ENCODE results near the gene MRM1.
A peak's percentile ranks its signal among the peaks of the same experiment; 100 is the strongest.

MRM1 gene, protein sequence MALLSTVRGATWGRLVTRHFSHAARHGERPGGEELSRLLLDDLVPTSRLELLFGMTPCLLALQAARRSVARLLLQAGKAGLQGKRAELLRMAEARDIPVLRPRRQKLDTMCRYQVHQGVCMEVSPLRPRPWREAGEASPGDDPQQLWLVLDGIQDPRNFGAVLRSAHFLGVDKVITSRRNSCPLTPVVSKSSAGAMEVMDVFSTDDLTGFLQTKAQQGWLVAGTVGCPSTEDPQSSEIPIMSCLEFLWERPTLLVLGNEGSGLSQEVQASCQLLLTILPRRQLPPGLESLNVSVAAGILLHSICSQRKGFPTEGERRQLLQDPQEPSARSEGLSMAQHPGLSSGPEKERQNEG

DNA sequence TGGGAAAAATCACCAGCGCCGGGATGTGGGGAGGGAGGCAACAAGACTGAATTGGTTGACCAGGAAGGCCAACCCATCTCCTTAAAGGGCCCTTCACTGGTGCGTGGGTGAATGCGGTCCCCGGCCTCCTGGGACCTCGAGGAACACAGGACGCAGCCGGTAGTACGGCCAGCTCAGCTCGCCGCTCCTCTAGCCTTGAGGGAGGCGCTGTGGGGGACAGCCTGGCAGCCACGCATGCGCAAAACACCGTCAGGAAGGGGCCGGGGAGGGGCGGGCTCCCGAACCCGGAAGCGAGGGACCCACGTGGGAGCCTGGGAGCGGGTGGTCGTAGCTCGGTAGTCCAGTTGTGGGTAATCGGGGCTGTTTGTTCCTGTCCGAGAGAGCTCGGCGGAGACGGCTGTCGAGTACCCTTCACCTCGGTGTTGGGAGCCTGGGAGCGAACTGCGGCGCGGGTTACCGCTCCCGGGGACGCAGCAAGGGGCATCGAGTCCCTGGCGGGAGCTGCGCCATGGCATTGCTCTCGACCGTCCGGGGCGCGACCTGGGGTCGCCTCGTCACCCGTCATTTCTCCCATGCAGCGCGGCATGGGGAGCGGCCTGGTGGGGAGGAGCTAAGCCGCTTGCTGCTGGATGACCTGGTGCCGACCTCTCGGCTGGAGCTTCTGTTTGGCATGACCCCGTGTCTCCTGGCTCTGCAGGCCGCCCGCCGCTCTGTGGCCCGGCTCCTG lies at the start of gene MRM1:
MRM1 (plus strand) TSS at position 281 of the 727 bp plus-strand sequence; CDS start at position 509, 228 bp downstream.
- Histone ChIP-seq H3K9me3 (ENCODE audit: control insufficient read depth, insufficient read depth, low read length) (no peaks in the 10 kb centered on the region), H3K36me3 (ENCODE audit: control insufficient read depth, insufficient read depth, low read length) (0 out of 2 replicates have a peak, but pooled peaks cover 7% of the 10 kb centered on the region), H3K27ac (ENCODE audit: low read length) (no peak within 1 kb of the TSS), H3K4me1 (ENCODE audit: control insufficient read depth, insufficient read depth, low read length) (0 out of 2 replicates have a peak, but pooled peaks cover 2% of the 10 kb centered on the region), H3K4me3 (ENCODE audit: low read length) (peak within 1 kb of the TSS; percentile 70), H3K27me3 (ENCODE audit: control insufficient read depth, insufficient read depth, low read length) (no peaks in the 10 kb centered on the region)
- DNase-seq (ENCODE audit: low read depth, low spot score): no peak
- no CpG with 5 or more reads among the region's 60 CpGs for WGBS (ENCODE audit: insufficient coverage, insufficient read length)

- Histone ChIP-seq H3K4me1 (ENCODE audit: control insufficient read depth, insufficient read depth, low read length) (no peaks in the 10 kb centered on the region), H3K9me3 (ENCODE audit: control insufficient read depth, insufficient read depth, low read length) (no peaks in the 10 kb centered on the region), H3K27me3 (ENCODE audit: control insufficient read depth, insufficient read depth, low read length) (no peaks in the 10 kb centered on the region), H3K4me3 (ENCODE audit: low read length) (no peak overlapping the region), H3K36me3 (ENCODE audit: control insufficient read depth, insufficient read depth, low read length) (peaks cover 7% of the 10 kb centered on the region; the same call in 1 of the 2 replicates), H3K27ac (ENCODE audit: low read length) (no peak overlapping the region)
- no CpG with 5 or more reads among the region's 3 CpGs for WGBS (ENCODE audit: insufficient coverage, insufficient read length)
- DNase-seq (ENCODE audit: low read depth, low spot score): no peak
These were observed 47.9 kb upstream of the MRM1 start for GRCh38 chr17:36553459-36553858.

GRCh38 chr17:36566081-36566480 lies 35.3 kb upstream of the MRM1 start:
- no peaks in the 10 kb centered on the region; the same call in 1 of the 2 replicates for H3K36me3 ChIP-seq (ENCODE audit: control insufficient read depth, insufficient read depth, low read length)
- WGBS (ENCODE audit: insufficient coverage, insufficient read length): no CpG with 5 or more reads among the region's 4 CpGs

DNA sequence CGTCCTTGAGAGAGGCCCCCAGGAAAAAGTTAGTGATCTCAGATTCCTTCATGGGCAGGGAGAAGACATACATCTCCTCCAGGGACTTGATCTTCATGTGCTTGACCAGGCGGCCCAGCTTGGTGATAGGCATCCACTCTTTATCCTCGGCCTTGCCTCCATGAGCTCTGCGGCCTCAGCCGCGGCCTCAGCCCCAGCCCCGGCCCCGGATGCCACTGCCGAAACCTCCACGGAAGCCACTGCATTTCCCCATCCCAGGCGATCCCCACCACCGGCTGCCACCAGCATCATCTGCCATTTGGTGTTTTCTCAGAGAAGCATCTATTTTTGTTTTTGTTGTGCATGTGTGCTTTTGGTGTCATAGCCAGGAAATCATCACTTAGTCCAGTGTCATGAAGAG lies 26.4 kb upstream of the MRM1 start:
- no peak for DNase-seq (ENCODE audit: low read depth, low spot score)
- Histone ChIP-seq H3K9me3 (ENCODE audit: control insufficient read depth, insufficient read depth, low read length) (no peaks in the 10 kb centered on the region), H3K4me1 (ENCODE audit: control insufficient read depth, insufficient read depth, low read length) (no peaks in the 10 kb centered on the region), H3K27ac (ENCODE audit: low read length) (no peak overlapping the region), H3K36me3 (ENCODE audit: control insufficient read depth, insufficient read depth, low read length) (peaks cover 7% of the 10 kb centered on the region; the same call in 1 of the 2 replicates), H3K27me3 (ENCODE audit: control insufficient read depth, insufficient read depth, low read length) (no peaks in the 10 kb centered on the region), H3K4me3 (ENCODE audit: low read length) (no peak overlapping the region)
- no CpG with 5 or more reads among the region's 12 CpGs for WGBS (ENCODE audit: insufficient coverage, insufficient read length)

More at GRCh38 chr17:36566081-36566480, 35.3 kb upstream of the MRM1 start:
- H3K27ac ChIP-seq (ENCODE audit: low read length): no peak overlapping the region
- H3K27me3 ChIP-seq (ENCODE audit: control insufficient read depth, insufficient read depth, low read length): no peaks in the 10 kb centered on the region
- H3K9me3 ChIP-seq (ENCODE audit: control insufficient read depth, insufficient read depth, low read length): no peaks in the 10 kb centered on the region
- no peaks in the 10 kb centered on the region for H3K4me1 ChIP-seq (ENCODE audit: control insufficient read depth, insufficient read depth, low read length)
- DNase-seq (ENCODE audit: low read depth, low spot score): no peak
- no peak overlapping the region for H3K4me3 ChIP-seq (ENCODE audit: low read length)

GRCh38 chr17:36576793-36577192 lies 24.6 kb upstream of the MRM1 start:
- no CpG with 5 or more reads among the region's 2 CpGs for WGBS (ENCODE audit: insufficient coverage, insufficient read length)
- no peaks in the 10 kb centered on the region for H3K27me3 ChIP-seq (ENCODE audit: control insufficient read depth, insufficient read depth, low read length)
- no peak overlapping the region for H3K27ac ChIP-seq (ENCODE audit: low read length)
- H3K4me3 ChIP-seq (ENCODE audit: low read length): no peak overlapping the region
- DNase-seq (ENCODE audit: low read depth, low spot score): no peak
- no peaks in the 10 kb centered on the region; the same call in 1 of the 2 replicates for H3K4me1 ChIP-seq (ENCODE audit: control insufficient read depth, insufficient read depth, low read length)
- H3K9me3 ChIP-seq (ENCODE audit: control insufficient read depth, insufficient read depth, low read length): no peaks in the 10 kb centered on the region
- H3K36me3 ChIP-seq (ENCODE audit: control insufficient read depth, insufficient read depth, low read length): peaks cover 7% of the 10 kb centered on the region; the same call in 1 of the 2 replicates

GRCh38 chr17:36578671-36579070 lies 22.7 kb upstream of the MRM1 start:
- H3K4me3 ChIP-seq (ENCODE audit: low read length): no peak overlapping the region
- WGBS (ENCODE audit: insufficient coverage, insufficient read length): no CpG with 5 or more reads among the region's 2 CpGs
- DNase-seq (ENCODE audit: low read depth, low spot score): no peak
- H3K27ac ChIP-seq (ENCODE audit: low read length): no peak overlapping the region
- H3K4me1 ChIP-seq (ENCODE audit: control insufficient read depth, insufficient read depth, low read length): no peaks in the 10 kb centered on the region; the same call in 1 of the 2 replicates
- H3K27me3 ChIP-seq (ENCODE audit: control insufficient read depth, insufficient read depth, low read length): no peaks in the 10 kb centered on the region
- peaks cover 4% of the 10 kb centered on the region; the same call in 1 of the 2 replicates for H3K36me3 ChIP-seq (ENCODE audit: control insufficient read depth, insufficient read depth, low read length)
- no peaks in the 10 kb centered on the region for H3K9me3 ChIP-seq (ENCODE audit: control insufficient read depth, insufficient read depth, low read length)

DNA sequence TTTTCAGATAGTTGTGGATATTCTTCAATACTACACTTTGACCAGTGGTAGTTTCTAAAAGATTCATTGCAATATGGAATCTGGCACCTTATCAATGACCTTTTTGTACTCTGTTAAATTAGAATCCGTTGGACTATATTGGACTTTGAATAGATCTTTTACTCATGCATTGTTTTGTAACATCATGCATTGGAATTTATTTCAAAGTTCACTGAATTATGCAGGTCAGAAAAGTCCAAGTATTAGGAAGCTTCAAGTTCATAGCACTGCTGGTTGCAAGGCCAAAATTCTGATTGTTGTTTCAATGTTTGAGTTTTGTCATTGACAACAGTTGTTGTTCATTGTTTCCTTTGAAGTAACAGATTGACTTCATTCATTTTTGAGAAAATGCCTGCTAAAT lies 17.6 kb upstream of the MRM1 start:
- Histone ChIP-seq H3K4me3 (ENCODE audit: low read length) (no peak overlapping the region), H3K36me3 (ENCODE audit: control insufficient read depth, insufficient read depth, low read length) (peaks cover 9% of the 10 kb centered on the region), H3K4me1 (ENCODE audit: control insufficient read depth, insufficient read depth, low read length) (no peaks in the 10 kb centered on the region; the same call in 1 of the 2 replicates), H3K27me3 (ENCODE audit: control insufficient read depth, insufficient read depth, low read length) (no peaks in the 10 kb centered on the region), H3K9me3 (ENCODE audit: control insufficient read depth, insufficient read depth, low read length) (no peaks in the 10 kb centered on the region), H3K27ac (ENCODE audit: low read length) (no peak overlapping the region)
- no peak for DNase-seq (ENCODE audit: low read depth, low spot score)
- WGBS (ENCODE audit: insufficient coverage, insufficient read length): no CpG with 5 or more reads among the region's 1 CpG

GRCh38 chr17:36586138-36586537 lies 15.2 kb upstream of the MRM1 start:
- no peaks in the 10 kb centered on the region for H3K9me3 ChIP-seq (ENCODE audit: control insufficient read depth, insufficient read depth, low read length)
- no peaks in the 10 kb centered on the region for H3K4me1 ChIP-seq (ENCODE audit: control insufficient read depth, insufficient read depth, low read length)
- DNase-seq (ENCODE audit: low read depth, low spot score): no peak
- H3K27ac ChIP-seq (ENCODE audit: low read length): no peak overlapping the region
- no CpG with 5 or more reads among the region's 2 CpGs for WGBS (ENCODE audit: insufficient coverage, insufficient read length)
- no peaks in the 10 kb centered on the region for H3K27me3 ChIP-seq (ENCODE audit: control insufficient read depth, insufficient read depth, low read length)
- no peak overlapping the region for H3K4me3 ChIP-seq (ENCODE audit: low read length)
- H3K36me3 ChIP-seq (ENCODE audit: control insufficient read depth, insufficient read depth, low read length): peaks cover 4% of the 10 kb centered on the region

DNA sequence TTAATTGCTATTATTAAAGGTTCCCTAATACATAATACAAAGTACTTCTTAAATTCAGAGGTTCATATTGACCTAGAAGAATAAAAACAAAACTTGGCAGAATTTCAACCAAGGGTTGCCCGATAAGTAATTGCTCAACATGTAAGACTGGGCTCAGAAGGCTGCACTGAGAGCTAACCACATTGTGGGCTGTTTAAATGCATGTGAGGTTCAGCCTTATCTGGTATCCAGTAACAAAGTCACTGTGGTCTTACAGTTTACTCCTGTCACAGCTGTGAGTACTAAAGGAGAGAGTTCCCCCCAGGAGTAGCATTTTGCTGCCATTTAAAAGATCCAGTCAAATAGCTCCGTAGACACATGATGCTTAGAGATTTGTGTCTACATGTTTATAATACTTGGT lies 11.3 kb upstream of the MRM1 start:
- Histone ChIP-seq H3K9me3 (ENCODE audit: control insufficient read depth, insufficient read depth, low read length) (no peaks in the 10 kb centered on the region), H3K4me3 (ENCODE audit: low read length) (no peak overlapping the region), H3K4me1 (ENCODE audit: control insufficient read depth, insufficient read depth, low read length) (peaks cover 2% of the 10 kb centered on the region; the same call in 1 of the 2 replicates), H3K27ac (ENCODE audit: low read length) (no peak overlapping the region), H3K36me3 (ENCODE audit: control insufficient read depth, insufficient read depth, low read length) (peaks cover 4% of the 10 kb centered on the region), H3K27me3 (ENCODE audit: control insufficient read depth, insufficient read depth, low read length) (no peaks in the 10 kb centered on the region)
- WGBS (ENCODE audit: insufficient coverage, insufficient read length): no CpG with 5 or more reads among the region's 2 CpGs
- no peak for DNase-seq (ENCODE audit: low read depth, low spot score)

GRCh38 chr17:36591434-36592315 lies 9.7 kb upstream of the MRM1 start, which contains the start of gene DHRS11:
Gene DHRS11 (plus strand): TSS chr17:36591879. CDS start chr17:36592010, 131 bp downstream.
- Histone ChIP-seq H3K4me1 (ENCODE audit: control insufficient read depth, insufficient read depth, low read length) (peaks cover 2% of the 10 kb centered on the region; the same call in 1 of the 2 replicates), H3K36me3 (ENCODE audit: control insufficient read depth, insufficient read depth, low read length) (peaks cover 4% of the 10 kb centered on the region), H3K27ac (ENCODE audit: low read length) (no peak within 1 kb of the TSS), H3K4me3 (ENCODE audit: low read length) (peak within 1 kb of the TSS; percentile 99), H3K9me3 (ENCODE audit: control insufficient read depth, insufficient read depth, low read length) (no peaks in the 10 kb centered on the region), H3K27me3 (ENCODE audit: control insufficient read depth, insufficient read depth, low read length) (no peaks in the 10 kb centered on the region)
- no peak for DNase-seq (ENCODE audit: low read depth, low spot score)
- no CpG with 5 or more reads among the region's 87 CpGs for WGBS (ENCODE audit: insufficient coverage, insufficient read length)

Measured in iPS DF 6.9 (cell line).